ENCODE data around the gene IL17RB.

The IL17RB gene

GRCh38 chr3:53812434-53812833 is 33.9 kb upstream of the IL17RB start:
- no peak for DNase-seq (ENCODE audit: low read depth)

GRCh38 chr3:53813229-53813628 is 33.1 kb upstream of the IL17RB start:
- DNase-seq (ENCODE audit: low read depth), result no peak

GRCh38 chr3:53813876-53814275 is 32.5 kb upstream of the IL17RB start:
- no peak for DNase-seq (ENCODE audit: low read depth)

GRCh38 chr3:53815067-53815466 is 31.3 kb upstream of the IL17RB start:
- no peak for DNase-seq (ENCODE audit: low read depth)

GRCh38 chr3:53815651-53816050 is 30.7 kb upstream of the IL17RB start:
- DNase-seq (ENCODE audit: low read depth), result no peak

- no peak for DNase-seq (ENCODE audit: low read depth)
Measured at GRCh38 chr3:53816425-53816824, 29.9 kb upstream of the IL17RB start.

- DNase-seq (ENCODE audit: low read depth), result no peak
Measured at GRCh38 chr3:53817211-53817610, 29.2 kb upstream of the IL17RB start.

- no peak for DNase-seq (ENCODE audit: low read depth)
Measured at GRCh38 chr3:53817809-53818208, 28.6 kb upstream of the IL17RB start.

GRCh38 chr3:53818221-53819162 is 27.9 kb upstream of the IL17RB start:
- no peak for DNase-seq (ENCODE audit: low read depth)

GRCh38 chr3:53819163-53819868 is 27.1 kb upstream of the IL17RB start:
- DNase-seq (ENCODE audit: low read depth), result no peak

- no peak for DNase-seq (ENCODE audit: low read depth)
Measured at GRCh38 chr3:53820084-53820483, 26.3 kb upstream of the IL17RB start.

- DNase-seq (ENCODE audit: low read depth), result no peak
Measured at GRCh38 chr3:53820756-53821580, 25.4 kb upstream of the IL17RB start.

GRCh38 chr3:53821631-53822121 is 24.7 kb upstream of the IL17RB start:
- no peak for DNase-seq (ENCODE audit: low read depth)

GRCh38 chr3:53822331-53822741 is 24.0 kb upstream of the IL17RB start:
- no peak for DNase-seq (ENCODE audit: low read depth)

GRCh38 chr3:53823026-53823955 is 23.1 kb upstream of the IL17RB start:
- no peak for DNase-seq (ENCODE audit: low read depth)

GRCh38 chr3:53823956-53824657 is 22.3 kb upstream of the IL17RB start:
- DNase-seq (ENCODE audit: low read depth), result no peak

GRCh38 chr3:53824795-53825194 is 21.6 kb upstream of the IL17RB start:
- no peak for DNase-seq (ENCODE audit: low read depth)

- no peak for DNase-seq (ENCODE audit: low read depth)
Measured at GRCh38 chr3:53826048-53826447, 20.3 kb upstream of the IL17RB start.

GRCh38 chr3:53828581-53828980 is 17.8 kb upstream of the IL17RB start:
- no peak for DNase-seq (ENCODE audit: low read depth)

- no peak for DNase-seq (ENCODE audit: low read depth)
Measured at GRCh38 chr3:53829605-53830004, 16.8 kb upstream of the IL17RB start.

Data from GM04503 (cell line).